GM23338 (cell line): ENCODE data around the gene BMF.

Source experiments
- CTCF ChIP-seq, 2 experiments: fragments of 200-600 bp in 1 of 2; sonication (generic) in 1 of 2; conservative IDR thresholded peaks; 2 replicates each; pipeline versions ENCODE4 v1.5.1 to v1.6.1; 2016 to 2017; ENCODE audit warnings: antibody characterized with exemption in 2 of 2, low read depth in 2 of 2, mild to moderate bottlenecking in 2 of 2, moderate library complexity in 1 of 2
- EZH2 ChIP-seq: fragments of 200-600 bp; sonication (generic); IDR thresholded peaks from one replicate; pipeline ENCODE4 v1.8.0; 2017; ENCODE audit warnings: antibody characterized with exemption, mild to moderate bottlenecking, low read depth; ENCODE audit not compliant: unreplicated experiment
- EZH2phosphoT487 ChIP-seq: fragments of 200-600 bp; sonication (generic); IDR thresholded peaks from one replicate; pipeline ENCODE4 v1.8.1; 2018; ENCODE audit warnings: antibody characterized with exemption; ENCODE audit not compliant: unreplicated experiment
- POLR2AphosphoS5 ChIP-seq: IDR thresholded peaks from 2 replicates; pipeline ENCODE4 v1.6.1; 2016; ENCODE audit warnings: antibody characterized with exemption, low read depth
- REST ChIP-seq: IDR thresholded peaks from one replicate; pipeline ENCODE4 v1.6.1; 2018; ENCODE audit warnings: antibody characterized with exemption; ENCODE audit not compliant: unreplicated experiment
- STAT1 ChIP-seq: IDR thresholded peaks from one replicate; pipeline ENCODE4 v1.6.1; 2016; ENCODE audit warnings: antibody characterized with exemption; ENCODE audit not compliant: unreplicated experiment
- ZNF114 ChIP-seq: fragments of 250-450 bp; sonication (Bioruptor Pico); IDR thresholded peaks from 2 replicates; pipeline ENCODE4 v1.5.0; 2020; ENCODE audit warnings: mild to moderate bottlenecking, moderate library complexity

GRCh38 chr15:40085266-40085665, 23.4 kb downstream of the BMF start:
- TF ChIP-seq CTCF (conservative IDR thresholded peaks at IDR 0.05; ENCODE audit: low read depth in 2 of 2) (no peak), REST (no peak), ZNF114 (no peak), EZH2phosphoT487 (no peak), POLR2AphosphoS5 (no peak), EZH2 (no peak), STAT1 (no peak)
